GM23338 (cell line): Measurements from ENCODE around the gene NAA80.

ENCODE experiments used
- CTCF ChIP-seq, 2 experiments: fragments of 200-600 bp in 1 of 2; sonication (generic) in 1 of 2; conservative IDR thresholded peaks; 2 replicates each; pipeline versions ENCODE4 v1.5.1 to v1.6.1; 2016 to 2017; ENCODE audit warnings: antibody characterized with exemption in 2 of 2, low read depth in 2 of 2, mild to moderate bottlenecking in 2 of 2, moderate library complexity in 1 of 2
- POLR2AphosphoS5 ChIP-seq: IDR thresholded peaks from 2 replicates; pipeline ENCODE4 v1.6.1; 2016; ENCODE audit warnings: antibody characterized with exemption, low read depth
- REST ChIP-seq: IDR thresholded peaks from one replicate; pipeline ENCODE4 v1.6.1; 2018; ENCODE audit warnings: antibody characterized with exemption; ENCODE audit not compliant: unreplicated experiment

GRCh38 chr3:50299929-50300680 is 900 bp upstream of the NAA80 start:
- no peak for TF ChIP-seq CTCF (conservative IDR thresholded peaks at IDR 0.05; ENCODE audit: low read depth in 2 of 2)
- no peak for TF ChIP-seq REST
- no peak for TF ChIP-seq POLR2AphosphoS5
